PFSK-1 (cell line): ENCODE measurements around the gene TOGARAM2.

Source experiments
- FOXP2 ChIP-seq: optimal IDR thresholded peaks from 2 replicates; pipeline ENCODE3; 2011; ENCODE audit warnings: borderline replicate concordance, control low read depth, inconsistent platforms; ENCODE audit not compliant: insufficient read depth; ENCODE audit errors: extremely low read length, extremely low read depth
- POLR2AphosphoS5 ChIP-seq: IDR thresholded peaks from 2 replicates; pipeline ENCODE4 v1.6.1; 2012; ENCODE audit warnings: low read depth, mild to moderate bottlenecking, control low read depth, low read length, moderate library complexity
- SIN3A ChIP-seq: IDR thresholded peaks from 2 replicates; pipeline ENCODE4 v1.6.1; 2012; ENCODE audit warnings: mild to moderate bottlenecking, low read length, moderate library complexity, borderline replicate concordance; ENCODE audit not compliant: insufficient read depth
- TAF1 ChIP-seq: IDR thresholded peaks from 2 replicates; pipeline ENCODE4 v1.6.1; 2012; ENCODE audit warnings: low read length, control low read depth, borderline replicate concordance; ENCODE audit not compliant: insufficient read depth
- TF ChIP-seq, protein P1 (sequence below), 2 experiments: IDR thresholded peaks; 2 replicates each; pipeline versions ENCODE4 v1.6.1 to v1.8.0; 2011 to 2012; ENCODE audit warnings: low read depth in 2 of 2, low read length in 2 of 2, control low read depth in 1 of 2, inconsistent platforms in 1 of 2, mild to moderate bottlenecking in 1 of 2, moderate library complexity in 1 of 2; ENCODE audit not compliant: insufficient read depth in 1 of 2

Gene TOGARAM2

DNA sequence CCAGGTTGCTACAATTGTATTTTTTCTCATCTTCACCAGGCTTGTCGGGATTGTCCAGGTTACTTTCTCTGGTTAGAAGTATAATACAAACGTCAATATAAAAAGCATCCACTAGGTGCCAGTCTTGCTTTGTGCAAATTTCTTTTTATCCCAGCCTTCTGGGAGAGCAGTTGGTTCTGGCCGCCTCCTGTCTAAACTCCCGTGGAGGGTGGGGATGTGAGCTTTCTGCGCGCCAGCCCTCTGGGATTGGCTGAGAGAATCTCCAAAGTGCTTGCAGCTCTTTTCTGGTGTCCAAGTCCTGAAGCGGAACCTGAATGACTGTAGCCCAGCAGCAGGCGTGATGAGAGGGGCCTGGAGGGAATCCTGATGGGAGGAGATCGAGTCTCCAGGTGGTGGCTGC is 22.4 kb upstream of the TOGARAM2 start:
- TF ChIP-seq SIN3A, result no peak
- no peak for TF ChIP-seq TAF1
- TF ChIP-seq, protein P1, sequence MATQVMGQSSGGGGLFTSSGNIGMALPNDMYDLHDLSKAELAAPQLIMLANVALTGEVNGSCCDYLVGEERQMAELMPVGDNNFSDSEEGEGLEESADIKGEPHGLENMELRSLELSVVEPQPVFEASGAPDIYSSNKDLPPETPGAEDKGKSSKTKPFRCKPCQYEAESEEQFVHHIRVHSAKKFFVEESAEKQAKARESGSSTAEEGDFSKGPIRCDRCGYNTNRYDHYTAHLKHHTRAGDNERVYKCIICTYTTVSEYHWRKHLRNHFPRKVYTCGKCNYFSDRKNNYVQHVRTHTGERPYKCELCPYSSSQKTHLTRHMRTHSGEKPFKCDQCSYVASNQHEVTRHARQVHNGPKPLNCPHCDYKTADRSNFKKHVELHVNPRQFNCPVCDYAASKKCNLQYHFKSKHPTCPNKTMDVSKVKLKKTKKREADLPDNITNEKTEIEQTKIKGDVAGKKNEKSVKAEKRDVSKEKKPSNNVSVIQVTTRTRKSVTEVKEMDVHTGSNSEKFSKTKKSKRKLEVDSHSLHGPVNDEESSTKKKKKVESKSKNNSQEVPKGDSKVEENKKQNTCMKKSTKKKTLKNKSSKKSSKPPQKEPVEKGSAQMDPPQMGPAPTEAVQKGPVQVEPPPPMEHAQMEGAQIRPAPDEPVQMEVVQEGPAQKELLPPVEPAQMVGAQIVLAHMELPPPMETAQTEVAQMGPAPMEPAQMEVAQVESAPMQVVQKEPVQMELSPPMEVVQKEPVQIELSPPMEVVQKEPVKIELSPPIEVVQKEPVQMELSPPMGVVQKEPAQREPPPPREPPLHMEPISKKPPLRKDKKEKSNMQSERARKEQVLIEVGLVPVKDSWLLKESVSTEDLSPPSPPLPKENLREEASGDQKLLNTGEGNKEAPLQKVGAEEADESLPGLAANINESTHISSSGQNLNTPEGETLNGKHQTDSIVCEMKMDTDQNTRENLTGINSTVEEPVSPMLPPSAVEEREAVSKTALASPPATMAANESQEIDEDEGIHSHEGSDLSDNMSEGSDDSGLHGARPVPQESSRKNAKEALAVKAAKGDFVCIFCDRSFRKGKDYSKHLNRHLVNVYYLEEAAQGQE (IDR thresholded peaks at IDR 0.05; ENCODE audit: insufficient read depth in 1 of 2, low read depth in 2 of 2, low read length in 2 of 2), result no peak
- no peak for TF ChIP-seq FOXP2
- TF ChIP-seq POLR2AphosphoS5, result no peak

DNA sequence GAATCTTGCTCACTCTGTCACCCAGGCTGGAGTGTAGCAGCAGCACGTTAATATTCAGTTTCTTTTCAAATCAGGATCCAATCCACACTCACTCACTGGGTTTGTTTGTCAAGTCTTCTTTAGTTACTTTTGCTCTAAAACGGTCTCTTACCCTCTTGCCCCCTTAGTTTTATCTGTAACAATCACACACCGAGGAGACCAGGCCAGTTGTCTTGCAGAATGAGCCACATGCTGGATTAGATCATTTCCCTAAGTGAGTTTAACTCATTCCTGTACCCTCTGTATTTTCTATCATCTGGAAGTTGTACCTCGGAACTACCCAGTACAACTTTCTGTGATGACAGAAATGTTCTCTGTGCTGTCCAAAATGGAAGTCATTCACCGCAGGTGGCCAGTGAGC is 20.7 kb upstream of the TOGARAM2 start:
- TF ChIP-seq SIN3A, result no peak
- TF ChIP-seq TAF1, result no peak
- no peak for TF ChIP-seq FOXP2
- TF ChIP-seq, protein P1 (IDR thresholded peaks at IDR 0.05; ENCODE audit: insufficient read depth in 1 of 2, low read depth in 2 of 2, low read length in 2 of 2), result no peak
- TF ChIP-seq POLR2AphosphoS5, result no peak

DNA sequence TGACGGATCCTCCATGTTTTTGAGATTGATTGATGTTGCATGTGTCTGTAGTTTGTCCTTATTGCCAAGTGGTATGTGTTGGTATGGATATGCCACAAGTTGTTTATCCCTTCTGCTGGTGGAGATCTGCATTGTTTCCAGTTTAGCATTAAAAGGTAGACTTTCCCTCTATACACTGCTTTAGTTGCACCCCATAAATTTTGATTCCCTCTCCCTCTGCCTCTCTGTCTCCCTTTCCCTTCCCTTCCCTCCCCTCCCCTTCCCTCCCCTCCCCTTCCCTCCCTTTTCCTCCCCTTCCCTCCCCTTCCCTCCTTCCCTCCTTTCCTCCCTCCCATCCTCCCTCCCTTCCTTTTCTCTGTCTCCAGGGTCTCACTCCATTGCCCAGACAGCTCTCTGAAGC is 18.6 kb upstream of the TOGARAM2 start:
- TF ChIP-seq POLR2AphosphoS5 (no peak), SIN3A (no peak), FOXP2 (no peak), TAF1 (no peak)
- TF ChIP-seq, protein P1 (IDR thresholded peaks at IDR 0.05; ENCODE audit: insufficient read depth in 1 of 2, low read depth in 2 of 2, low read length in 2 of 2), result no peak

DNA sequence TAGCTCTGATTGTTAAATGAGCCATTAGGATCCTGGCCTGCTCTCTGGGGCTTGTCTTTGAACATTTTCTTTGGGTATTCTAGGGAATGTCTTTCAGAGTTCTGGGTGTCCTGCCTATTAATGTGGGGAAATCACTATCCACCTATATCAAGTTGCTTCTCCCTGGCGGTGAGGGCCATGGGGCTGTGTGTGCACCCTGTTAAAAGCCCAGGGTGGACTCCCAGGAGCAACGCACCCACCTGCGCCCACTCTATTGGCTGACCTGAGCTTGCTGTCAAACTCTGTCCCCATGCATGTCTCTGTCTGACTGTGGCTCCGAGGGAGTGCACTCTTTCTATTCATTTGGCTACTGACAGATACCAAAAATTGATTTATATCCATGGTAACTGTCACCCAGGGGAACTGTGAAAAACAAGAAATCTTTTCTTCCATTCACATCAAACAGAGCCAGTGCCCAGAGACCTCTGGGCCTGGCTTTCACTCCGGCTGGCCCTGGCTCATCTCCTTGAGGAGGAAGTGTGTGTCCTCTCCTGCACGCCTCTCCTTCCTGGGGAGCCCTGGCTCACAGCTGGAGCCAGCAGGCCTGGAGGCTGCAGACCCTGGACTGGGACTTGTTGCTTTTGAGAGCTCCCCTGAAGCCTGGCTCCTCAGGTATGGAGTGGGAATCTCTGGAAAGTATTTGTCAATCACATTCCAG is 10.5 kb upstream of the TOGARAM2 start:
- TF ChIP-seq, protein P1 (IDR thresholded peaks at IDR 0.05; ENCODE audit: insufficient read depth in 1 of 2, low read depth in 2 of 2, low read length in 2 of 2), result no peak

DNA sequence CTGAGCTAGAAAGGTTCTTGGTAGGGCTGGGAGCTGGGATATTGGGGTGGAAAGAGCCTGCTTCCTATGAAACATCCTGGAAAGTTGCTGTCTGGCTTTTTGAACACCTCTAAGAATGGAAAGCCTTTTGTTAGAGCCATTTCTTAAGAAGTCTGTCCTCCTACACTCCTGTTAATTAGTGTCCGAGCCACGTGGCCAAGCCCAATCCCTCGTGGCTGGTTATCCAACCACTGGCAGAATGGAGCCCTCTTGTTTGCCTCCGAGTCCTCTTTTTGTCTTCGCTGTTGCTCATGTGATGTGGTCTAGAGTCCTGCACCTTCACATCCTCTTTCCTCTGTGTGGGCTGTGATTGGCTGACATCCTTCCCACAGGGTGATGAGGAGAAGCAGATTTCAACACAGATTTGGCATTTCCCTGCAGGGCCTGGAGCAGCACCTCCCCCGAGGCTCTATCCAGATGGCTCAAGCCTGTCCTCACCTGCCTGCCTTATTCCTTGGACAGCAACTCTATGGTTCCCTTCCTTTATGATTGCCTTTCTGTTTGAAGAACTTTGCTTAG is 8.2 kb upstream of the TOGARAM2 start:
- TF ChIP-seq TAF1 (no peak), SIN3A (no peak), POLR2AphosphoS5 (no peak), FOXP2 (no peak)
- TF ChIP-seq, protein P1 (IDR thresholded peaks at IDR 0.05; ENCODE audit: insufficient read depth in 1 of 2, low read depth in 2 of 2, low read length in 2 of 2), result no peak
